Mammary epithelial cell (primary cell): Measurements from ENCODE around the gene NBPF15.
"Not testable (repeated sequence)": the region's sequence is repeated elsewhere in the genome, so short reads cannot be mapped to it uniquely, and the experiment has no call there.

Experiments used
- CTCF ChIP-seq, 2 donors: IDR thresholded peaks in 1 of 2; conservative IDR thresholded peaks in 1 of 2; 2 replicates each; pipeline ENCODE4 v1.5.1; 2011 to 2012; ENCODE audit warnings: inconsistent platforms in 2 of 2, low read length in 2 of 2, mild to moderate bottlenecking in 2 of 2, control low read depth in 1 of 2, low read depth in 1 of 2; ENCODE audit not compliant: insufficient read depth in 1 of 2; ENCODE audit errors: extremely low read depth in 1 of 2
- EZH2 ChIP-seq: IDR thresholded peaks from 2 replicates; pipeline ENCODE4 v1.6.1; 2012; ENCODE audit warnings: low read length, inconsistent platforms, borderline replicate concordance

GRCh38 chr1:144412491-144413403 lies 48.7 kb downstream of the NBPF15 start:
- not testable (repeated sequence) for TF ChIP-seq CTCF (conservative IDR thresholded peaks at IDR 0.05 in 1 of 2, IDR thresholded peaks at IDR 0.05 in 1 of 2; ENCODE audit: extremely low read depth in 1 of 2, insufficient read depth in 1 of 2, low read depth in 1 of 2, low read length in 2 of 2); EZH2
